GM18519 (cell line): ENCODE data around the gene PPP1R11.

Source experiments
- ATAC-seq: cut with Tn5 transposase; IDR thresholded peaks from one replicate; pipeline ENCODE4 v1.9.1; 2021; ENCODE audit warnings: mild to moderate bottlenecking, moderate library complexity; ENCODE audit not compliant: unreplicated experiment, low FRiP score

PPP1R11 gene

GRCh38 chr6:30061092-30061857 is 5.7 kb upstream of the PPP1R11 start, which contains the start of gene POLR1H:
TSS of gene POLR1H (plus strand) at chr6:30061265. CDS start at chr6:30061525, 260 bp downstream.
- ATAC-seq = peak; percentile 71

GRCh38 chr6:30061858-30062458 is 5.0 kb upstream of the PPP1R11 start:
- ATAC-seq = no peak

- ATAC-seq = no peak
Observed at GRCh38 chr6:30062471-30063178, 4.4 kb upstream of the PPP1R11 start.

GRCh38 chr6:30063315-30063714 is 3.7 kb upstream of the PPP1R11 start:
- no peak for ATAC-seq

- no peak for ATAC-seq
Observed at GRCh38 chr6:30066082-30066481, 916 bp upstream of the PPP1R11 start.

- ATAC-seq = no peak
Observed at GRCh38 chr6:30067460-30068139, 602 bp downstream of the PPP1R11 start.

GRCh38 chr6:30071081-30071818 is 4.3 kb downstream of the PPP1R11 start:
- ATAC-seq = no peak

- ATAC-seq = no peak
Observed at GRCh38 chr6:30071858-30072257, 4.9 kb downstream of the PPP1R11 start.

- no peak for ATAC-seq
Observed at GRCh38 chr6:30073489-30074235, 6.7 kb downstream of the PPP1R11 start.

GRCh38 chr6:30074331-30075093 is 7.5 kb downstream of the PPP1R11 start:
- ATAC-seq = no peak

- no peak for ATAC-seq
Observed at GRCh38 chr6:30075094-30075789, 8.2 kb downstream of the PPP1R11 start, which contains the start of gene RNF39. TSS of gene RNF39 (minus strand) at chr6:30075769. CDS start at chr6:30075585, 184 bp downstream.

- ATAC-seq = no peak
Observed at GRCh38 chr6:30075790-30076732, 9.1 kb downstream of the PPP1R11 start.

- no peak for ATAC-seq
Observed at GRCh38 chr6:30077218-30077617, 10.2 kb downstream of the PPP1R11 start.

GRCh38 chr6:30087876-30088275 is 20.9 kb downstream of the PPP1R11 start:
- no peak for ATAC-seq

- ATAC-seq = no peak
Observed at GRCh38 chr6:30091577-30092381, 24.8 kb downstream of the PPP1R11 start.

- ATAC-seq = no peak
Observed at GRCh38 chr6:30092852-30093543, 26.0 kb downstream of the PPP1R11 start.
